Mesendoderm (in vitro differentiated cells): Measurements from ENCODE around the gene ARHGAP44.
"Not testable (repeated sequence)": the region's sequence is repeated elsewhere in the genome, so short reads cannot be mapped to it uniquely, and the experiment has no call there.

Source experiments
- DNase-seq: peaks from one replicate; pipeline ENCODE4 v3.0.0; 2013
- H2AK5ac ChIP-seq: 2 replicates; pipeline ENCODE4 v1.6.1; 2013; ENCODE audit warnings: low read length, inconsistent platforms
- H2BK120ac ChIP-seq: 2 replicates; pipeline ENCODE4 v1.6.1; 2013; ENCODE audit warnings: low read depth, mild to moderate bottlenecking, low read length, moderate library complexity, mixed read lengths
- H2BK15ac ChIP-seq: replicated peaks from 2 replicates; pipeline ENCODE4 v1.6.1; 2013; ENCODE audit warnings: low read depth, mild to moderate bottlenecking, moderate library complexity
- H2BK5ac ChIP-seq: 2 replicates; pipeline ENCODE4 v1.6.1; 2013; ENCODE audit warnings: low read length, inconsistent platforms
- H3K18ac ChIP-seq: 2 replicates; pipeline ENCODE4 v1.6.1; 2013; ENCODE audit warnings: mild to moderate bottlenecking, low read length, mixed read lengths
- H3K23ac ChIP-seq: one replicate; pipeline ENCODE4 v1.6.1; 2013; ENCODE audit warnings: low read length
- H3K27ac ChIP-seq: 2 replicates; pipeline ENCODE4 v1.5.1; 2013; ENCODE audit warnings: low read depth, mild to moderate bottlenecking, inconsistent platforms, low read length, moderate library complexity
- H3K27me3 ChIP-seq: 2 replicates; pipeline ENCODE4 v1.6.1; 2013; ENCODE audit warnings: low read length, control low read depth, mild to moderate bottlenecking, inconsistent platforms; ENCODE audit not compliant: insufficient read depth, poor library complexity
- H3K36me3 ChIP-seq: 2 replicates; pipeline ENCODE4 v1.6.1; 2013; ENCODE audit warnings: low read length, inconsistent platforms; ENCODE audit not compliant: control insufficient read depth, insufficient read depth
- H3K4ac ChIP-seq: one replicate; pipeline ENCODE4 v1.6.1; 2013; ENCODE audit warnings: low read depth, mild to moderate bottlenecking, low read length, moderate library complexity
- H3K4me1 ChIP-seq: 2 replicates; pipeline ENCODE4 v1.6.1; 2013; ENCODE audit warnings: low read depth, low read length, inconsistent platforms; ENCODE audit not compliant: control insufficient read depth
- H3K4me2 ChIP-seq: 2 replicates; pipeline ENCODE4 v1.6.1; 2013; ENCODE audit warnings: low read length
- H3K4me3 ChIP-seq: 2 replicates; pipeline ENCODE4 v1.5.1; 2013; ENCODE audit warnings: mild to moderate bottlenecking, low read length
- H3K56ac ChIP-seq: one replicate; pipeline ENCODE4 v1.6.1; 2013; ENCODE audit warnings: low read length
- H3K79me1 ChIP-seq: 2 replicates; pipeline ENCODE4 v1.6.1; 2013; ENCODE audit warnings: low read length, inconsistent platforms
- H3K79me2 ChIP-seq: 2 replicates; pipeline ENCODE4 v1.6.1; 2013; ENCODE audit warnings: mild to moderate bottlenecking, low read length; ENCODE audit not compliant: control insufficient read depth, insufficient read depth
- H3K9ac ChIP-seq: 2 replicates; pipeline ENCODE4 v1.6.1; 2013; ENCODE audit warnings: low read length, inconsistent platforms
- H4K5ac ChIP-seq: one replicate; pipeline ENCODE4 v1.6.1; 2013; ENCODE audit warnings: low read length
- H4K8ac ChIP-seq: one replicate; pipeline ENCODE4 v1.6.1; 2013; ENCODE audit warnings: low read depth, mild to moderate bottlenecking, control low read depth, low read length, moderate library complexity
- whole genome bisulfite sequencing: extraction: QIAGEN DNeasy Blood & Tissue Kit; methylation state at CpG from one replicate; pipeline ENCODE4 v1.1.7; 2013; ENCODE audit warnings: low lambda C conversion rate, missing lambda C conversion rate; ENCODE audit not compliant: insufficient coverage; ENCODE audit errors: extremely low coverage; 5-methylcytosine and 5-hydroxymethylcytosine counted together

The ARHGAP44 gene

DNA sequence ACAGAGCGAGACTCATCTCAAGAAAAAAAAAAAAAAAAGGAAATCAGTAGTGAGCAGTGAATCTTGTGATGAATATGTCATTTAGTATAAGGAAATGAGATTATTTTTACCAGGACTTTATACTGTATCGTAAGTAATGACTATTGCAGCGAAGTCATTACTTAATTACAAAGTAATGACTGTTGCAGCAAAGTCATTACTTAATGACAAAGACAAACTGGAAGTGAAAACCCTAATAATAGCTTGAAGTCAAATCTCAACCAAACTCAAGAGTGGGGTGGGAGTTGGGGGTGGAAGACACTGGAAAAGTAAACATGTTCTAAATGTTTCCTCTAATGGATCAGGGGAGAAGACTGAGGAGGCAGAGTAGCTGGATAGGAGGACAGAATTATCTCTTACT, 76.5 kb downstream of the ARHGAP44 start:
- WGBS: no CpG with 5 or more reads among the region's 3 CpGs
- no peak overlapping the region for H3K4me2 ChIP-seq
- no peak overlapping the region for H4K5ac ChIP-seq
- no peaks in the 10 kb centered on the region for H3K79me2 ChIP-seq
- H3K4ac ChIP-seq: no peak overlapping the region
- no peak for DNase-seq
- no peak overlapping the region for H3K18ac ChIP-seq
- H3K27me3 ChIP-seq: no peaks in the 10 kb centered on the region
- no peaks in the 10 kb centered on the region for H3K4me1 ChIP-seq
- no peak overlapping the region for H2BK5ac ChIP-seq
- H3K27ac ChIP-seq: no peak overlapping the region
- H3K23ac ChIP-seq: no peak overlapping the region
- no peak overlapping the region for H3K4me3 ChIP-seq
- peaks cover 2% of the 10 kb centered on the region for H3K79me1 ChIP-seq
- no peak overlapping the region for H3K9ac ChIP-seq
- no peak overlapping the region for H4K8ac ChIP-seq
- H2BK15ac ChIP-seq: no peak overlapping the region
- H3K36me3 ChIP-seq: no peaks in the 10 kb centered on the region
- H3K56ac ChIP-seq: no peak overlapping the region
- no peak overlapping the region for H2BK120ac ChIP-seq
- no peak overlapping the region for H2AK5ac ChIP-seq

DNA sequence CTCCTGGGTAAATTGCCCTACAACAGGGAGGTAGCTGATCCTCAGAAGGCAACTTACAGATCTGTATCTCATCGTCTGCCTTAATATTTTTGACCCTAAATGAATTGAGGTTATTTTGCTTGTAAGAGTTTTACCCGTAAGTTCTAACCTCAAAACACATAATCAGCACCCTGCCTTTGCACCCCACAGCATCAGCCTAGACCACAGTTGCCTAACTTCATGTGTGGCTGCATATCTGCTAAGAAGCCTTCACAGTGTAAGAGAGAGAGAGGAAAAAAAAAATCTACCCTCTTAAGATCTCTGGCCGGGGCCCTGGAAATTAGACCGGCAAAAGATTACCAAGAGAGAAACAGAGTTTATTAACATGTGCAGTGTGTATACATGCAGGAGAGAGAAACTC, 76.9 kb downstream of the ARHGAP44 start:
- Histone ChIP-seq H3K79me2 (no peaks in the 10 kb centered on the region), H3K9ac (no peak overlapping the region)
- WGBS: no CpG with 5 or more reads among the region's 4 CpGs

DNA sequence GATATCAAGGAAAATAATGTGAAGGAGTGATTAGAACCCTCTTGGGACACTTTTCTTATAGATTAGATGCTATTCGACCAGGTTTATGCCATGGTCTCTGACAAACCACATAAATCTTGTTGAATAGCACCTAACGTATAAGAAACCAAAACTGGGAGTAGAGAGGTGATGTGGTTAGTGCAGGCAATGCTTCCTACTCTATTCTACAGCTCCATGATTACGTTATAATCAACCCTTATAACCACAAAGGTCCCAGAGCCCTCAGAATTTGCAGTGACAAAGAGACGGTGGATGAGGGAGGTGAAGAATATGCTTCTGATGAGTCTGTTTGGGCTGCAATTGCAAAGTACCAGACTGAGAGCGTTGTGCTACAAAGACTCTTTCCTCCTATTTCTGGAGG, 78.4 kb downstream of the ARHGAP44 start:
- Histone ChIP-seq H3K4me1 (no peaks in the 10 kb centered on the region), H3K4me3 (no peak overlapping the region)
- no CpG with 5 or more reads among the region's 5 CpGs for WGBS

More for the DNA sequence above, 76.9 kb downstream of the ARHGAP44 start:
- H3K79me1 ChIP-seq: peaks cover 2% of the 10 kb centered on the region
- H3K18ac ChIP-seq: no peak overlapping the region
- H2BK120ac ChIP-seq: no peak overlapping the region
- H4K5ac ChIP-seq: no peak overlapping the region
- no peak overlapping the region for H3K56ac ChIP-seq
- no peak overlapping the region for H2BK15ac ChIP-seq
- H3K36me3 ChIP-seq: no peaks in the 10 kb centered on the region
- H2AK5ac ChIP-seq: no peak overlapping the region
- no peak overlapping the region for H3K4ac ChIP-seq
- H3K4me1 ChIP-seq: no peaks in the 10 kb centered on the region
- no peak overlapping the region for H3K4me2 ChIP-seq
- H2BK5ac ChIP-seq: no peak overlapping the region
- no peak overlapping the region for H3K4me3 ChIP-seq
- H3K27me3 ChIP-seq: no peaks in the 10 kb centered on the region
- no peak overlapping the region for H3K27ac ChIP-seq
- H4K8ac ChIP-seq: no peak overlapping the region
- DNase-seq: no peak
- H3K23ac ChIP-seq: no peak overlapping the region

DNA sequence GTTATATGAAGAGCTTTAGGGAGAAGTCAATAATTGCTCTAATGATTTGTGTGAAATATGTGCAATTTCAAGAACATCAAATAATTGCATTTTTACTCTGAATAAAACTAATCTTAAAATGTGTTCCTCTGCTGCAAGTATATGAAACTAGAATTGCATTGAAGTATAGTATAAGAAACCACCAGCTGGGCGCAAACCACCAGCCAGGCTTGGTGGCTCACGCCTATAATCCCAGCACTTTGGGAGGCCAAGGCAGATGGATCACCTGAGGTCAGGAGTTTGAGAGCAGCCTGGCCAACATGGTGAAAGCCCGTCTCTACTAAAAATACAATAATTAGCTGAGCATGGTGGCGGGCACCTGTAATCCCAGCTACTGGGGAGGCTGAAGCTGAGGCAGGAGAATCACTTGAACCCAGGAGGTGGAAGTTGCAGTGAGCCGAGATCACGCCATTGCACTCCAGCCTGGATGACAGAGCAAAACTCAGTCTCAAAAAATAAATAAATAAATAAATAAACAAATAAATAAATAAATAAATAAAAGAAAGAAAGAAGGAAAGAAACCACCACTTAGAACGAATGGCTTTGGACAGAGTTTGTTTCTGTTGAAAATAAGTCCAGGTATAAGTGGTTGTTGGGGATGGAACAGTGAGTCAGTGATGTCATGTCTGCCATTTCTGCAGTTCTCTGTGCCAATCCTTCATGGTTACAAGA, 84.3 kb downstream of the ARHGAP44 start:
- H3K27ac ChIP-seq, H3K36me3 ChIP-seq, H3K56ac ChIP-seq, H3K4me2 ChIP-seq, H2AK5ac ChIP-seq, H3K4ac ChIP-seq, H3K27me3 ChIP-seq, H3K4me1 ChIP-seq, H3K9ac ChIP-seq, H4K8ac ChIP-seq, H3K23ac ChIP-seq, H4K5ac ChIP-seq, H3K18ac ChIP-seq, H2BK15ac ChIP-seq, DNase-seq, H2BK120ac ChIP-seq, H2BK5ac ChIP-seq, H3K4me3 ChIP-seq, H3K79me1 ChIP-seq, H3K79me2 ChIP-seq: not testable (repeated sequence)
- WGBS: no CpG with 5 or more reads among the region's 7 CpGs

More for the DNA sequence above, 78.4 kb downstream of the ARHGAP44 start:
- no peak for DNase-seq
- H2AK5ac ChIP-seq: no peak overlapping the region
- no peak overlapping the region for H3K56ac ChIP-seq
- no peak overlapping the region for H3K4ac ChIP-seq
- no peaks in the 10 kb centered on the region for H3K79me1 ChIP-seq
- no peak overlapping the region for H2BK120ac ChIP-seq
- no peak overlapping the region for H4K8ac ChIP-seq
- no peak overlapping the region for H4K5ac ChIP-seq
- no peaks in the 10 kb centered on the region for H3K27me3 ChIP-seq
- H2BK5ac ChIP-seq: no peak overlapping the region
- H3K18ac ChIP-seq: no peak overlapping the region
- H3K36me3 ChIP-seq: no peaks in the 10 kb centered on the region
- H3K27ac ChIP-seq: no peak overlapping the region
- H3K23ac ChIP-seq: no peak overlapping the region
- H3K79me2 ChIP-seq: no peaks in the 10 kb centered on the region
- no peak overlapping the region for H2BK15ac ChIP-seq
- no peak overlapping the region for H3K4me2 ChIP-seq
- H3K9ac ChIP-seq: no peak overlapping the region

DNA sequence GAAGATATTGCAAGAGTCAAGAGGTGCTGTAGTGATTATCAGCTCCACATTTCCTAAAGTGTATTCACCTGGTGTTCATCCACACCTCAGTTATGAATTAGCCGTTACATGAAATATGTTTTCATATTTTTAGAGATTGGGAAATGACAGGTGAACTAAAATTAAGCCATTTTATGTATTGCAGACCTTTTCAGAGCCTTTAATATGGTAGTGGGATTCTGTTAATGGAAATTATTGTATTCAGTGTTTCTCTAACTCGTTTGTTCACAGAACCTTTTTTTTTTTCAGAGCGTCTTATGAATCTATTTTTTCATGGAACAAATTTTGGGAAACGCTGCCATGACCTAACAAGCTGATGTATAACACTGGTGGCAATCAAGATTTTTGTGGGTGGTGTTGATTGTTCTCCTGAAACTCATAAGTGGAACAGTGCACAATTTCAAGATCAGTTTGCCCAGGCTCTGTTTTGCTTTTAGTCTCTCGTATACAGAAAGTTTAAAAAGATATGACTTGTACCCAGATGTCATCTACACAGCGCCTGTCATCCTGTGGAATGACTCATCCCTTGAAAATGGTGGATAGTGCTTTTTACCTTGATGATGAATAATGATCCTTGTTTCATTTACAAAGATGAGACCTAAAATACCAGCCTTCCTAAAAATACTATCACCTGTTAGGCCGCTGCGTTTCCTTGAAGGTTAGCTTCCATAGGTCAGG, 88.8 kb downstream of the ARHGAP44 start:
- WGBS: no CpG with 5 or more reads among the region's 8 CpGs

More for the DNA sequence above, 88.8 kb downstream of the ARHGAP44 start:
- Histone ChIP-seq H2BK120ac (no peak overlapping the region), H3K27me3 (no peaks in the 10 kb centered on the region), H3K79me2 (no peaks in the 10 kb centered on the region), H2AK5ac (no peak overlapping the region), H3K4me3 (no peak overlapping the region), H3K4me1 (no peaks in the 10 kb centered on the region), H4K8ac (no peak overlapping the region), H2BK5ac (no peak overlapping the region), H3K23ac (no peak overlapping the region), H3K4me2 (no peak overlapping the region), H3K79me1 (no peaks in the 10 kb centered on the region), H3K9ac (no peak overlapping the region), H3K4ac (no peak overlapping the region), H3K36me3 (no peaks in the 10 kb centered on the region), H2BK15ac (no peak overlapping the region), H4K5ac (no peak overlapping the region), H3K18ac (no peak overlapping the region), H3K56ac (no peak overlapping the region), H3K27ac (no peak overlapping the region)
- DNase-seq: no peak
